CD14-positive monocyte (primary cell): Measurements from ENCODE around the gene TMEM109. TPM values are rescaled to one million over a fixed set of nuclear protein-coding genes. Genes with fewer than 3 reads are reported as not detected.

Experiments
- DNase-seq, 3 donors: peaks; one replicate each; pipeline ENCODE4 v3.0.0-alpha.2; 2011 to 2022
- H2AFZ ChIP-seq: 2 replicates; pipeline ENCODE4 v1.6.0; 2012; ENCODE audit warnings: mild to moderate bottlenecking, low read depth, low read length, inconsistent platforms; ENCODE audit not compliant: insufficient read depth, poor library complexity, severe bottlenecking
- H3K27ac ChIP-seq, 2 donors: 1 replicate in 1 of 2; 2 replicates in 1 of 2; pipeline ENCODE4 v1.5.1; 2012 to 2013; ENCODE audit warnings: low read length in 2 of 2, control low read depth in 1 of 2, inconsistent platforms in 1 of 2, low read depth in 1 of 2, mild to moderate bottlenecking in 1 of 2
- H3K27me3 ChIP-seq, 2 donors: one replicate each; pipeline versions ENCODE4 v1.6.0 to v1.6.1; 2011 to 2013; ENCODE audit warnings: low read length in 2 of 2; ENCODE audit not compliant: control insufficient read depth in 2 of 2, insufficient read depth in 2 of 2
- H3K36me3 ChIP-seq, 2 donors: replicated peaks in 1 of 2; 1 replicate in 1 of 2; 2 replicates in 1 of 2; pipeline versions ENCODE4 v1.5.1 to v1.6.1; 2012 to 2013; ENCODE audit warnings: low read length in 2 of 2, control low read depth in 1 of 2, inconsistent platforms in 1 of 2, mild to moderate bottlenecking in 1 of 2; ENCODE audit not compliant: insufficient read depth in 2 of 2, control insufficient read depth in 1 of 2
- H3K4me1 ChIP-seq, 2 donors: 1 replicate in 1 of 2; 2 replicates in 1 of 2; pipeline versions ENCODE4 v1.5.1 to v1.6.1; 2012 to 2013; ENCODE audit warnings: low read length in 2 of 2, control low read depth in 1 of 2, inconsistent platforms in 1 of 2, mild to moderate bottlenecking in 1 of 2, moderate library complexity in 1 of 2; ENCODE audit not compliant: insufficient read depth in 2 of 2, control insufficient read depth in 1 of 2
- H3K4me2 ChIP-seq: replicated peaks from 2 replicates; pipeline ENCODE3; 2012; ENCODE audit warnings: low read length, moderate library complexity, mild to moderate bottlenecking; ENCODE audit not compliant: poor library complexity, severe bottlenecking; ENCODE audit errors: extremely low read depth
- H3K4me3 ChIP-seq, 3 experiments: fragments of 200-600 bp in 1 of 3; sonication (generic) in 1 of 3; replicated peaks in 1 of 3; 1 replicate in 2 of 3; 2 replicates in 1 of 3; pipeline ENCODE4 v1.5.1; 2011 to 2013; ENCODE audit warnings: low read length in 3 of 3, mild to moderate bottlenecking in 3 of 3, control low read depth in 2 of 3, low read depth in 2 of 3, inconsistent platforms in 1 of 3, moderate library complexity in 1 of 3
- H3K79me2 ChIP-seq: 2 replicates; pipeline ENCODE4 v1.6.0; 2012; ENCODE audit warnings: mild to moderate bottlenecking, control low read depth, inconsistent platforms, low read length, moderate library complexity; ENCODE audit not compliant: insufficient read depth
- H3K9ac ChIP-seq: 2 replicates; pipeline ENCODE4 v1.6.0; 2017; ENCODE audit warnings: low read length, mild to moderate bottlenecking; ENCODE audit not compliant: insufficient read depth, poor library complexity, severe bottlenecking
- H3K9me3 ChIP-seq, 2 donors: replicated peaks in 1 of 2; 1 replicate in 1 of 2; 2 replicates in 1 of 2; pipeline versions ENCODE4 v1.5.1 to v1.6.1; 2012 to 2013; ENCODE audit warnings: low read length in 2 of 2, control low read depth in 1 of 2; ENCODE audit not compliant: control insufficient read depth in 1 of 2, insufficient read depth in 1 of 2
- H4K20me1 ChIP-seq: 2 replicates; pipeline ENCODE4 v1.6.0; 2012; ENCODE audit warnings: mild to moderate bottlenecking, low read length, control low read depth, moderate library complexity; ENCODE audit not compliant: insufficient read depth
- H3K27ac Mint-ChIP-seq, 7 donors: one replicate each; pipeline ENCODE4 v1.8.0; 2020; ENCODE audit warnings: mild to moderate bottlenecking in 7 of 7, mixed read lengths in 7 of 7, moderate library complexity in 6 of 7, inconsistent platforms in 2 of 7
- H3K27me3 Mint-ChIP-seq, 3 donors: one replicate each; pipeline ENCODE4 v1.8.0; 2021 to 2022; ENCODE audit warnings: low read depth in 3 of 3, mild to moderate bottlenecking in 3 of 3, mixed read lengths in 3 of 3, moderate library complexity in 3 of 3, inconsistent platforms in 1 of 3
- H3K36me3 Mint-ChIP-seq, 2 donors: one replicate each; pipeline ENCODE4 v1.8.0; 2020; ENCODE audit warnings: mixed read lengths in 2 of 2, inconsistent platforms in 1 of 2, mild to moderate bottlenecking in 1 of 2
- H3K4me1 Mint-ChIP-seq: one replicate; pipeline ENCODE4 v1.8.0; 2020; ENCODE audit warnings: mild to moderate bottlenecking, mixed read lengths
- H3K4me3 Mint-ChIP-seq, 2 donors: one replicate each; pipeline ENCODE4 v1.8.0; 2020; ENCODE audit warnings: mild to moderate bottlenecking in 2 of 2, mixed read lengths in 2 of 2, moderate library complexity in 1 of 2
- H3K9me3 Mint-ChIP-seq, 7 donors: one replicate each; pipeline ENCODE4 v1.8.0; 2020 to 2022; ENCODE audit warnings: mixed read lengths in 7 of 7, mild to moderate bottlenecking in 6 of 7, moderate library complexity in 6 of 7, inconsistent platforms in 2 of 7
- CTCF ChIP-seq: fragments of 200-600 bp; IDR thresholded peaks from one replicate; pipeline ENCODE4 v1.8.0; 2022; ENCODE audit warnings: antibody characterized with exemption, mild to moderate bottlenecking
- WGBS: methylation state at CpG from one replicate; pipeline ENCODE4 v1.1.5; 2013; ENCODE audit warnings: missing lambda C conversion rate; ENCODE audit not compliant: insufficient coverage; 5-methylcytosine and 5-hydroxymethylcytosine counted together
- intact Hi-C, 2 donors: fragments of 100-400 bp; cut with micrococcal nuclease; formaldehyde crosslinking; loops; one replicate each; pipeline versions ENCODE4 v1.15.0 to v1.15.1; 2023
- polyA plus RNA-seq, 3 donors: library from polyadenylated mRNA; depleted of rRNA in 1 of 3; unstranded in 2 of 3; stranded (reverse) in 1 of 3; fragments of 300-500 nt in 2 of 3; fragments of >200 nt in 1 of 3; fragmentation: Illumina TruSeq in 2 of 3; gene quantifications; 1 replicate in 2 of 3; 2 replicates in 1 of 3; pipeline ENCODE4 v1.2.3, GENCODE V29; 2012 to 2021

TMEM109 gene
- polyA plus RNA-seq, 3 donors = 22.7 to 112 (median 110) TPM

- Histone ChIP-seq H3K4me3 (no peak within 1 kb of the TSS), H3K36me3 (no peaks in the 10 kb centered on the region), H3K27me3 (no peaks in the 10 kb centered on the region), H3K4me1 (peaks cover 0 to 1% of the 10 kb centered on the region in 2 donors), H3K27ac (no peak within 1 kb of the TSS), H3K9ac (no peak within 1 kb of the TSS), H4K20me1 (no peaks in the 10 kb centered on the region), H2AFZ (no peak within 1 kb of the TSS), H3K9me3 (no peaks in the 10 kb centered on the region), H3K4me2 (no peak within 1 kb of the TSS), H3K79me2 (no peaks in the 10 kb centered on the region)
- TF ChIP-seq CTCF = no peak
- H3K27me3 Mint-ChIP-seq = peaks cover 0 to 5% (median 3%) of the 10 kb centered on the region in 3 donors
- H3K36me3 Mint-ChIP-seq = no peaks in the 10 kb centered on the region
- no peak for DNase-seq
- peaks cover 5% of the 10 kb centered on the region for H3K4me1 Mint-ChIP-seq
- intact Hi-C loops = no loop called here
- no peaks in the 10 kb centered on the region for H3K9me3 Mint-ChIP-seq
- no peak within 1 kb of the TSS for H3K4me3 Mint-ChIP-seq
- 92% methylated on average over 10 of the region's 13 CpGs for WGBS
- H3K27ac Mint-ChIP-seq = peak within 1 kb of the TSS in 1 of 7 donors; percentile 51
Measured at GRCh38 chr11:60866911-60867870, 46.8 kb upstream of the TMEM109 start, which contains the start of gene ZP1. TSS of gene ZP1 (plus strand) at chr11:60867542. CDS start at chr11:60867562, 20 bp downstream.

GRCh38 chr11:60867871-60868681, 45.9 kb upstream of the TMEM109 start:
- TF ChIP-seq CTCF = no peak
- no peak for DNase-seq
- Histone ChIP-seq H3K9me3 (no peaks in the 10 kb centered on the region), H3K4me3 (no peak overlapping the region), H3K4me1 (peaks cover 9 to 10% of the 10 kb centered on the region in 2 donors), H2AFZ (no peak overlapping the region), H3K36me3 (no peaks in the 10 kb centered on the region), H3K27me3 (no peaks in the 10 kb centered on the region), H3K4me2 (no peak overlapping the region), H4K20me1 (no peaks in the 10 kb centered on the region), H3K27ac (no peak overlapping the region), H3K79me2 (no peaks in the 10 kb centered on the region), H3K9ac (no peak overlapping the region)
- H3K27ac Mint-ChIP-seq = peak overlapping the region in 1 of 7 donors; percentile 51
- intact Hi-C loops = no loop called here
- peaks cover 10% of the 10 kb centered on the region for H3K4me1 Mint-ChIP-seq
- WGBS = 75% methylated on average over 4 of the region's 10 CpGs
- H3K9me3 Mint-ChIP-seq = no peaks in the 10 kb centered on the region
- H3K36me3 Mint-ChIP-seq = no peaks in the 10 kb centered on the region
- no peak overlapping the region for H3K4me3 Mint-ChIP-seq
- peaks cover 0 to 5% (median 3%) of the 10 kb centered on the region in 3 donors for H3K27me3 Mint-ChIP-seq
